ENCODE measurements around the gene SLX4. TPM values are rescaled to one million over a fixed set of nuclear protein-coding genes. Genes with fewer than 3 reads are reported as not detected.

The SLX4 gene
- total RNA-seq, 4 donors from 2014 or later, result 3.1 to 5.6 (median 3.9) TPM

GRCh38 chr16:3562914-3563480 lies 48.4 kb downstream of the SLX4 start:
- no peak for DNase-seq
- Histone ChIP-seq H3K27me3 (no peaks in the 10 kb centered on the region), H3K36me3 (peaks cover 0 to 9% (median 0%) of the 10 kb centered on the region in 3 donors), H3K9me3 (no peaks in the 10 kb centered on the region), H3K4me1 (no peaks in the 10 kb centered on the region), H3K27ac (no peak overlapping the region), H3K4me3 (no peak overlapping the region)
- TF ChIP-seq CTCF (IDR thresholded peaks at IDR 0.05) (no peak), POLR2A (IDR thresholded peaks at IDR 0.05) (no peak)
- 90% methylated on average over 7 of the region's 29 CpGs; no CpG with 5 or more reads in 1 of the 2 donors for WGBS, 2 donors
- intact Hi-C loops (cut with DNase I), result no loop called here

GRCh38 chr16:3561626-3562025 lies 49.8 kb downstream of the SLX4 start:
- Histone ChIP-seq H3K4me1 (no peaks in the 10 kb centered on the region), H3K9me3 (no peaks in the 10 kb centered on the region), H3K27me3 (no peaks in the 10 kb centered on the region), H3K27ac (no peak overlapping the region), H3K4me3 (no peak overlapping the region), H3K36me3 (peaks cover 0 to 9% (median 0%) of the 10 kb centered on the region in 3 donors)
- intact Hi-C loops (cut with DNase I), result no loop called here
- 80 to 96% methylated on average over 8 to 10 of the region's 15 CpGs for WGBS, 2 donors
- TF ChIP-seq POLR2A (IDR thresholded peaks at IDR 0.05) (no peak), CTCF (IDR thresholded peaks at IDR 0.05) (no peak)
- no peak for DNase-seq

DNA sequence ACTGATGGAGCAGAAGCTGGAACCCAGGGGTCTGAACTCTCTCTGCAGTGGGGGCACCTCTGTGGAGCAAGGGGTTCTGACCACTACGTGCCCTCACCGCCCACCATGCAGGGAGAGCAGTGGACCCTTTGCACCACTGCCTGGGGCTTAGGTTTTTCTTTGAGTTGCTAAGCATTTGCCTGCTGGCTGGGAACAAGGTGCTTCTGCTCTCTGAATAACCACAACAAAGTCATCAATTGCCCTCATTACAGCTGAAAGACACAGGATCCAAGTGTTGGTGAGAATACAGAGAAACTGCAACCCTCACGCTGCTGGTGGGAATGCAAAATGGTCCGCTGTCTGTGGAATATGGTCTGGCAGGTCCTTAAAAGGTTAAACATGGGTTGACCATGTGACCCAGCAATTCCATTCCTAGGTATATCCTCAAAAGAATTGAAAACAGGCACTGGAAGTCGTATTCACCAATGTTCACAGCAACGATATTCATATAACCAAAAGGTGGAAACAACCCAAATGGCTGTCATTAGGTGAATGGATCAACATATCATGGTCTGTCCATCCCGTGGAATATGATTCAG lies 57.0 kb downstream of the SLX4 start:
- intact Hi-C loops (cut with DNase I), result no loop called here
- 89 to 93% methylated on average over 5 of the region's 7 CpGs for WGBS, 2 donors

GRCh38 chr16:3553138-3553923 lies 58.1 kb downstream of the SLX4 start:
- H3K4me1 ChIP-seq, result peaks cover 0 to 8% (median 0%) of the 10 kb centered on the region in 3 donors
- intact Hi-C loops (cut with DNase I), result no loop called here
- H3K27ac ChIP-seq, result no peak overlapping the region
- WGBS, 2 donors, result 63 to 78% methylated on average over 11 of the region's 11 CpGs
- no peaks in the 10 kb centered on the region for H3K9me3 ChIP-seq
- TF ChIP-seq CTCF (IDR thresholded peaks at IDR 0.05), result no peak
- no peak for TF ChIP-seq POLR2A (IDR thresholded peaks at IDR 0.05)
- H3K36me3 ChIP-seq, result no peaks in the 10 kb centered on the region
- no peaks in the 10 kb centered on the region for H3K27me3 ChIP-seq
- no peak for DNase-seq
- no peak overlapping the region for H3K4me3 ChIP-seq

More for the DNA sequence above, 57.0 kb downstream of the SLX4 start:
- Histone ChIP-seq H3K9me3 (no peaks in the 10 kb centered on the region), H3K27me3 (no peaks in the 10 kb centered on the region), H3K36me3 (no peaks in the 10 kb centered on the region), H3K4me1 (peaks cover 0 to 3% (median 0%) of the 10 kb centered on the region in 3 donors), H3K27ac (no peak overlapping the region), H3K4me3 (no peak overlapping the region)
- DNase-seq, result no peak
- TF ChIP-seq CTCF (IDR thresholded peaks at IDR 0.05), result no peak
- no peak for TF ChIP-seq POLR2A (IDR thresholded peaks at IDR 0.05)
